Ecto neural progenitor cell (in vitro differentiated cells): ENCODE results near the gene PATZ1.
"Not testable (repeated sequence)": the region's sequence is repeated elsewhere in the genome, so short reads cannot be mapped to it uniquely, and the experiment has no call there.

Source experiments
- DNase-seq: peaks from one replicate; pipeline ENCODE4 v3.0.0-alpha.2; 2018; ENCODE audit warnings: low spot score

PATZ1 gene, protein sequence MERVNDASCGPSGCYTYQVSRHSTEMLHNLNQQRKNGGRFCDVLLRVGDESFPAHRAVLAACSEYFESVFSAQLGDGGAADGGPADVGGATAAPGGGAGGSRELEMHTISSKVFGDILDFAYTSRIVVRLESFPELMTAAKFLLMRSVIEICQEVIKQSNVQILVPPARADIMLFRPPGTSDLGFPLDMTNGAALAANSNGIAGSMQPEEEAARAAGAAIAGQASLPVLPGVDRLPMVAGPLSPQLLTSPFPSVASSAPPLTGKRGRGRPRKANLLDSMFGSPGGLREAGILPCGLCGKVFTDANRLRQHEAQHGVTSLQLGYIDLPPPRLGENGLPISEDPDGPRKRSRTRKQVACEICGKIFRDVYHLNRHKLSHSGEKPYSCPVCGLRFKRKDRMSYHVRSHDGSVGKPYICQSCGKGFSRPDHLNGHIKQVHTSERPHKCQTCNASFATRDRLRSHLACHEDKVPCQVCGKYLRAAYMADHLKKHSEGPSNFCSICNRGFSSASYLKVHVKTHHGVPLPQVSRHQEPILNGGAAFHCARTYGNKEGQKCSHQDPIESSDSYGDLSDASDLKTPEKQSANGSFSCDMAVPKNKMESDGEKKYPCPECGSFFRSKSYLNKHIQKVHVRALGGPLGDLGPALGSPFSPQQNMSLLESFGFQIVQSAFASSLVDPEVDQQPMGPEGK

DNA sequence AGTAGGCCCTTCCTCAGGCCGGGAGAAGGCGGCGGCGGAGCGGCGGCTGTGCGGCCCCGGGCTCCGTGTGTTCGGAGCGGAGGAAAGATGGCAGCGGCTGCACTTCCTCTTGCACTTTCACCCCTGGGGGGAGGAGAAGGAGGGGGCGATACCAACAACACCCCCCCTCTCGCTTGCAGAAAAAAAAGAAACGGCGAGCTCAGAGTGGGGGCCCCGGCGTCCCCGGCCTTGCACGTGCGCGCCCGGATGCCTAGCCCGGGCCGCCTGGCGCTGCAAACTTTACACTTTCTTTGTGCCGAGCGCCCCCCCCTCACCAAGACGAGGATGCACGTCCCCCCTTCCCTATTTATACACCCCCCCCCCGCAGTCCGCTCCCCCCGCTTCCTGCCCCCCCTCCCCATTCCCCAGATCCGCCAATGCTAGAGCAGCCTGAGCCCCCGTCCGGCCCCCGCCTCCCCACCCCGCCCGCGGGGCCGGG lies at the start of gene PATZ1:
Gene PATZ1, minus strand, starts transcription at position 92 of the 478 bp plus-strand sequence. CDS start 744 bp downstream, outside the sequence.
- no peak for DNase-seq

DNA sequence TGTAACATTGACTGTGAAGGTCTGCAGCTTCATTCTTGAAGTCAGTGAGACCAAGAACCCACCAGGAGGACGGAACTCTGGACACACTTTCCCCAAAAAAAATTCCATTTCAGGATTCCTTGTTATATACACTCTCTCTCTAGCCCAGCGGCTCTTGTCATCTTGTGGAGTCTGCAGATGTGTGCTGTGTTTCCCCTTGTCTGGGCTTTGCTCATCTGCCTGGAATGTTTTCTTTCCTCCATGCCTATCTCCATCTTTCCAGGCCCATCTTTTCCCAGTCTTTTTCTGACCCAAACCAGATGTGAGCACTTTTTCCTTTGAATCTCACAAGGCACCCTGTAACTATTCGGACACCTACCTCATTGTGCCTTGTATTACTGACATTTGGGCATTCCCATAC lies 48.2 kb upstream of the PATZ1 start:
- no peak for DNase-seq

DNA sequence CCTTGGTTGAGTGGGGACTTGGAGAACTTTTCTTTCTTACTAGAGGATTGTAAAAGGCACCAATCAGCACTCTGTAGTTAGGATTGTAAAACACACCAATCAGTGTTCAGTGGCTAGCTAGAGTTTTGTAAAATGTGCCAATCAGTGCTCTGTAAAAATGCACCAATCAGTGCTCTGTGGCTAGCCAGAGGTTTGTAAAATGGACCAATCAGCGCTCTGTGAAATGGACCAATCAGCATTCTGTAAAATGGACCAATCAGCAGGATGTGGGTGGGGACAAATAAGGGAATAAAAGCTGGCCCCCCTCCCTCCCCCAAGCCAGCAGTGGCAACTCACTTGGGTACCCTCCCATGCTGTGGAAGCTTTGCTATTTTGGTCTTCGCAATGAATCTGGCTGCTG lies 47.7 kb upstream of the PATZ1 start:
- no peak for DNase-seq

DNA sequence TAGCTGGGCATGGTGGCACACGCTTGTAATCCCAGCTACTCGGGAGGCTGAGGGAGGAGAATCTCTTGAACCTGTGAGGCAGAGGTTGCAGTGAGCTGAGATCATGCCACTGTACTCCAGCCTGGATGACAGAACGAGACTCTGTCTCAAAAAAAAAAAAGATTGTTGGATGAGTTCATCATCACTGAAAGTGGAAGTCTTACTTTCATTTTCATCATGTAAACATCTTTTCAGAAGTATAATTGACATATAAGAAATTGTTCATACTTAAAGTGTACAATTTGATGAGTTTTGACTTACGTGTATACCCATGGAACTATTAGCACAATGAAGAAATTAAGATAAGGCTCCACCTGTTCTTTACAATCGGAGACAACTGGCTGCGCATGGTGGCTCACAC lies 32.5 kb upstream of the PATZ1 start:
- not testable (repeated sequence) for DNase-seq

DNA sequence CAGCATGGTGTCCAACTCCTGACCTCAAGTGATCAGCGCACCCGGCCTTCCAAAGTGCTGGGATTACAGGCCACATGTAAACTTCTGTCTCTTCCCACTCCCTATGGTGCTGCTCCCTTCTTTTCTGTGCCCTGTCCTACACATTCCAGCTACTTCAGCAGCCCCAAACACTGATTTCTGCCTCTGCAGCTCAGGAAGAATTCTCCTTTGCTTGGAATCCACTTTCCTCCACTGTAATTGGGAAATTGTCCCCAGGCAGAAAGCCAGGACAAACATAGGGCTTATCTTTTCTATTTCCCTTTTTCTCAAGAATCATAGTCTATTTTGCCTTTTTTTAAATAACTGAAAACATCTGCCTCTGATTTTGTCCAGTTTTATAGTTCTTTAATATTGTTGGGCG lies 32.0 kb upstream of the PATZ1 start:
- DNase-seq = no peak

DNA sequence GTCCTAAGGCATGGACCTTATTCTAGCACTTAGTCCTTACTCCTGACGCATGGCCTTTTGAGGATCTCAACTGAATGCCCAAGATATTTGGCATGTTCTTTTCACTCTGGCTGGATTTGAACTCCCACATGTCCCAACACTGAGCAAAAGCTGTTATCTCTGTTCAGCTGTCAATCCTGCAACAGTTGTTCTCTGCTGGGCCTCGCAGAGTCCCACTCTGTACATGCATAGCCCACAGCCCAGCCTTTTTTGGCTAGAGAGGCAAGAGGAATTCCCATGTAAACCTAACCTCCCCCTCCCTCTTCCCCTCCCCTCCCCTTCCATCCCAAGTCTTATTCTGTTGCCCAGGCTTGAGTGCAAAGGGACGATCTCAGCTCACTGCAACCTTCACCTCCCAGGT lies 31.5 kb upstream of the PATZ1 start:
- no peak for DNase-seq

DNA sequence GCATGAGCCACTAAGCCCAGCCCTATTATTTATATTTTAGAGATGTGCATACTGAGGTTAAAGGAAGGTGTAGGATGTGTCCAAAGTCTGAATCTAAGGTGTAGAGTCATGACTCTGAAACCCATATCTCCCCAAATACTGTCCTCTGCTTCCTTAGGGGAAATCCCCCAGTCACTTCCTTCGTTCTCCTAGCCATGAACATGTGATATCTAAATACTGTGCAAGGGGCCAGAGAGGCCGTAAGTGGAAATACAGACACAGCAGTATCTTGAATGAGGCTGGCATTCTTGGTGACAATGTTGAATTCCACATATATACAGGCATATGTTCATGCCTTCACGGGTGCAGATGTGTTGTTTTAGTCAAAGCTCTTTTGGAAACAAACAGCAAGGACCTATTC lies 21.3 kb upstream of the PATZ1 start:
- no peak for DNase-seq

DNA sequence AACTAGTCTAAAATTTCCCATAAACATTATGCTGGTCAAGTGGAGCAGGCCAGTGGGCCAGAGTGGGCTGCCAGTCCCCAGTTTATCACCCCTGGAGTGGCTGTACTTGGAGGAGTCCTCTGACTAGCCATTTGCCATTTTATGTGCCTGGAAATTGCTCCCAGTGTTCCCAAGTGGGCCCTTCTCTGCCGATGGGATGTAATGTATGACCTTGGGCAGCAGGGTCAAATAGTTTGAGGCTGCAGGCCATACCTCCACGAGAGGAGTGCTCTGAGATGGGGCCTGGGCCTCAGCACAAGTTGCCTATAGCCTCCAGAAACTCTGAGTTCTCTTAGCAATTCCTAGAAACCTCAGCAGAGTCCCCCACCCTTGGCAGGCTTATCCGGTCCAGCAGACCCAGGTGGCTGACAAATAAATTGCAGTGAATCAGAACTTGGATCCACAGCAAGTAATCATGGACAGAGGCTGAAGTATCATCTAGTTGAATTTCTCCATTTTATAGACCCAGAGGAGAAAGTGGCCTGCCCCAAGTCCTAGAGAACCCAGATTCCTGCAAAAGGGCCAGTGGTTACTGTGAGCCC lies 17.8 kb upstream of the PATZ1 start:
- no peak for DNase-seq

DNA sequence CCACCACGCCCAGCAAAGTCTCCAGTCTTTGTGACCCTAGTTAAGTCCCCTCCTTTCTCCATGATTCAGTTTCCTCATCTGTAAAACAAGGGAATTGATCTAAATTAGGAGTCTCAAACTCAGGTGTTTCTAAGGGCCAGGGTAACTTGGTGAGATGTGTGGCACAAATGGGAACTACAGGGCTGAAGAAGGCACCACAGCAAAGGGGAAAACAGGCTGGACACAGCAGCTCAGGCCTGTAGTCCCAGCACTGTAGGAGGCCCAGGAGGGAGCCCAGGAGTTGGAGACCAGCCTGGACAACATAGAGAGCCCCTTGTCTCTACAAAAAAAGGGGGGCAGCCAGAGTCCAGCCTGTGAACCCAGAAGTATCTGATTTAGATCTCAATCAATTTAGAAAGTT lies 15.6 kb upstream of the PATZ1 start:
- DNase-seq = no peak

DNA sequence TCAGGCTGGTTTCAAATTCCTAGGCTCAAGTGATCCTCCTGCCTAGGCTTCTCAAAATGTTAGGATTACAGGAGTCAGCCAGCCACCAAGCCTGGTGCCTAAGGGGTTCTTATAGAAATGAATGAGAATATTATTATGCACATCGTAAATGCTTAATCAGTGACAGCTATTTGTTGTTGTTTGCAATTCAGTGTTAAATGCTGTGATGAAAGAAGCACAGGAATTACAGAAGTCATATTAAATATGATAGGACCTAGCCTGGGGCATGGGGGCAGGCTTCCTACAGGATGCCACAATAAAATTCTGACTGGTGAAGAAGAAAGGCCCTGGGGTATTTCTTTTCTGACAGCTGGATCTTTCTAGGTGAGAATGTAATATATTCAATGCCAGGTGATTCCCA lies 13.9 kb upstream of the PATZ1 start:
- DNase-seq = no peak

DNA sequence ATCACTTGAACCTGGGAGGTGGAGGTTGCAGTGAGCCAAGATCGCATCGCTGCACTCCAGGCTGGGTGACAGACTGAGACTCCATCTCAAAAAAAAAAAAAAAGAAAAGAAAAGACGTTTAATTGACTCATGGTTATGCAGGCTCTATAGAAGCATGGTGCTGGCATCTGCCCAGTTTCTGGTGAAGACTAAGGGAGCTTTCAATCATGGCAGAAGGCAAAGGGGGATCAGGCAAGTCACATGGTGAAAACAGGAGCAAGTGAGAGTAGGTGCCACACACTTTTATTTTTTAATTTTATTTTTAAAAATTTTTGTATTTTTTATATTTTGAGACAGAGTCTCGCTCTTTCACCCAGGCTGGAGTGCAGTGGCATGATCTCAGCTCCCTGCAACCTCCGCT lies 8.4 kb upstream of the PATZ1 start:
- DNase-seq = no peak

DNA sequence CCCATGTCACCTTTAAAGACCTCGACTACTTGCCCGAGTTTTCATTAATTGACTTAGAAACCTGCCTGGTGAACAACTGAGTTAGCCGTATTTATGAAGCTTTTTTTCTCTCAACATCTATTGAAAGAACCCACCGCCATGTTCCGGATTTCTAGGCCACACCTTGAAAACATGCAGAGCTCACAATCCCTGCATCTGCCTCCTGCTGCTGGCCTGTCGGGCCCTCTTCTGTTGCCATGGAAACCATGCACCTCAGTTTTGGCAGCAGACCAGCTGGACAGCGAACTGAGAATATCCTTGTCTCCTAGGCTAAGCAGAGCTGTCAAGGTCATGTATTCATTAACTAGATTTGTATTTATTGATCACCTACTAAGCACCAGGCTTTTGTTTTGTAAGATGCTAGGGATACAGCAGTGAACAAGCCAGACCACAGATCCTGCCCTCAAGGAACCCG lies 4.3 kb upstream of the PATZ1 start:
- no peak for DNase-seq

DNA sequence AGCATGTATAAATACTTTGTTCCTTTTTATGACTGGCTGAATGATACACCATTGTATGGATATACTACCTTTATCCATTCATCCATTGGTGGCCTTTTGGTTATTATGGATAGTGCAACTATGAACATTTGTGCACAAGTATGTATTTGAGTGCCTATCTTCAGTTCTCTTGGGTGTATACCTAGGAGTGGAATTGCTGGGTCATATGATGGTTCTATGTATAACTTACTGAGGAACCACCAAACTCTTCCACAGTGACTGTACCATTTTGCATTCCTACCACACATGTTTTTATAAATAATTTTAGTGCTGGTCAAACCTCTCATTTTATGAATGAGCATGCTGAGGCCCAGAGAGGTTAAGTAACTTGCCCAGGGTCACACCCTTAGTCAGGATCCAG lies 3.8 kb upstream of the PATZ1 start:
- no peak for DNase-seq

DNA sequence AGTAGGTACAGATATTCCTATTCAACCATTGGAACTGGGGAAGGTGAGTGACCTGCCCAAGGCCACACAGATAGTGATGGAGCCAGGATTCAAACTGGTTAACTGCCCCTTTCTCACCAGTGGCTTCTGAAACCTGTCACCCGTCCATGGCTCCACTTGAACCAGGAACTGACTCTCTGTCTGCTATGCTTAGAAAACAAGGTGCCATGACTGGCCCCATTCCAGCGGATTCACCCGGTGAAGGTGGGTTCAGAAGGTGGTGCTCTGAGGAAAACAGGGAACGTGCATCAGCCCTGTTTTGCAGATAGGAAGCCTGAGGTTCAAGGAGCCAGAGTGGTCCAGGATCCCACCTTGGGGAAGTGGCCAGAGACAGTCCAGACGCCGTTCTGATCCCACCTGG lies 2.6 kb upstream of the PATZ1 start:
- no peak for DNase-seq

DNA sequence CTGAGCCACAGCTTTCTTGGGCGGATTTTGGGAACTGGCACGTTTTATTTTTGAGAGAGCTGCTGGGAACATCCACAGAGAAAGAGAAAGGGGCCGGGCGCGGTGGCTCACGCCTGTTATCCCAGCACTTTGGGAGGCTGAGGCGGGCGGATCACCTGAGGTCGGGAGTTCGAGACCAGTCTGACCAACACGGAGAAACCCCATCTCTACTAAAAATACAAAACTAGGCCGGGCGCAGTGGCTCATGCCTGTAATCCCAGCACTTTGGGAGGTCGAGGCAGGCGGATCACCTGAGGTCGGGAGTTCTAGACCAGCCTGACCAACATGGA lies 1.8 kb upstream of the PATZ1 start:
- DNase-seq = not testable (repeated sequence)

DNA sequence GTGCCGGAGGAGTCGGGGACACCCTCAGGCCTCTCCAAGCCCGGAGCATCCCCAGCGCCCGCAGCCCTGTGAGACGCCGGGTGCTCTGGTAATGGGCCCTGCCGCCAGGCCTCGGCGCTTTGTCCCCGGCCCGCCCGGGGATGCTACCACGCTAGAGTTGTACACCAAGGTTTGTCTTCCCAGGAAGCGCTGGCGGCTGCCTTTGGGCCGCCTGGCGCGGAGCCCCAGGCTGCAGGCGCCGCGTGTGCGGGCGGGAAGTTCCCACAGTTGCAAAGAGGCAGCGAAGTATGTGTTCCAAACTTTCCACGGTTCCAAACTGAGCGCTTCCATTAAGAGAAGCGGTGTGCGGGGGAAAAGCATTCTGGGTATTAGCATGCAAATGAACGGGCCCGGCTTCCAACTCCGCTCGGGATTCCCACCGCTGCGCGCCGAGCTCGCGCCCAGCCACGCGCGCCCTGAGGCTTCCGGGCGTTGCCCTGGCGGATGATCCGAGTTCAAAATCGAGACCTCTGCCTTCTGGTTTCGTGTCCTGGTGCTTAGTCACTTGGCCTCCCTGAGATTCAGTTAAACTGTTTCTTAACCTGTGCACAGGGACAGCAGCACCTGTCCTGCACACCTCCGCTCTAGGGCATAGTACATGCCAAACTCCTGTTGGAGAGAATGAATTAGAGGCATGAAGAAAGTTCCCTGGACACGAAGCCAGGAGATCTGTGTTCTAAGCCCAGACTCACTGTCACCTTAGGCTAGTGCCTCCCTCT lies 1.3 kb upstream of the PATZ1 start:
- DNase-seq = peak; percentile 84

DNA sequence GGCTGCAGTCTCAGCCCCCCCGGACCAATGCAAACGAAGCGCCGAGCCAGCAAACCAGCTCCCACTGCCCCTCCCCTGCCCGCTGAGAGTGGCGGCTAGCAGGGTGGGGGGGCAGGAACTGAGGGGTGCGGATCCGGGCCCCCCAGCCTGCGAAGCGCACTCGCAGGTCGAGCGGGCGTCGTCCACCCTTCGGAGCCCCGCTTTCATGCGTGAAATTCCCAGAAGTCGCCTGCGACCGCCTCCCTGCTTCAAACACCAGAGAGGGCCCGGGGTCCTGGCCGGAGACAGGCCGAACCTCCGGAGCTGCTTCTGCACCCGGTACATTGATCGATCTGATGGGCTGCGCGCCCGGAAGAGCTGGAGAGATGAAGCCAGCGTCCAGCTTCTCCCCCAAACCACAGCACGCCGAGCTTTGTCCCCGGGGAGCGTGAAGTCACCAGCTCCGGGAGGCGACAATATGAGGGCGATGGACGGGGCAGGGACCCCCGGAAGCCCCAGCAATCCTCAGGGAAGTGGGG lies 646 bp upstream of the PATZ1 start:
- DNase-seq = peak; percentile 83

DNA sequence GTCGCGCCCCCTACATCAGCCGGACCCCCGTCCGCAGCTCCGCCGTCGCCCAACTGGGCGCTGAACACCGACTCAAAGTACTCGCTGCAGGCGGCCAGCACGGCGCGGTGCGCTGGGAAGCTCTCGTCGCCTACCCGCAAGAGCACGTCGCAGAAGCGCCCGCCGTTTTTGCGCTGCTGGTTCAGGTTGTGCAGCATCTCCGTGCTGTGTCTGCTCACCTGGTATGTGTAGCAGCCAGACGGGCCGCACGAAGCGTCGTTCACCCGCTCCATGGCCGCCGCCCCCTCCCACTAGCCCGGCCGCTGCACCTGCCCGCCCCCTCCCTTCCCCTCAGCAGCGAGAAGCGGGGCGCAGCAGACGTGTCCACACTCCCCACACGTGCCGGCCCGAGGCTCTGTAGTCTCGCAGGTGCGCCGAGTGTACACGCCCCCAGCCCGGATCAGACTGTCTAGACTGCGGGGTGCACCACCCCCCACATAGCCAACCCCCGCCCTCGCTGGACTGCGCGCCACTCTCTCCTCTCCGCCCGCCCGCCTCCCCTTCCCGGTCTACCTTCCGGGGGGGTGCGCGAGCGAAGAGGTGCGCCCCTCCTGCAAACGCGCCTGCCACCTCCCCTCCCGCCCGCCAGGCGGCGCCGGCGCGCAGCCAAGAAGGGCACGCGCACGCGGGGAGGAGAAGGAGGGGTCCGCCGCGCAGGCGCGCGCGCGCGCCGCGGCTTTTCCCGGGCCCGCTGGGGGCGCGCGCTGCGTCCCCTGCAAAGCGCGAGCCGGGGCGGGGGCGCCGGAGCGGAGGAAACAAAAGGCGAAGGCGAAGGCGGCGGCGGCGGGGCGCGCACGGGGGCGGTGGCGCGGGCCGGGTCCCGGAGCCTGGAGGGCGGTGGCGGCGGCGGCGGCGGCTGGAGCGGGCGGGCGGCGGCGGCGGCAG lies 553 bp downstream of the PATZ1 start:
- peak; percentile 94 for DNase-seq

DNA sequence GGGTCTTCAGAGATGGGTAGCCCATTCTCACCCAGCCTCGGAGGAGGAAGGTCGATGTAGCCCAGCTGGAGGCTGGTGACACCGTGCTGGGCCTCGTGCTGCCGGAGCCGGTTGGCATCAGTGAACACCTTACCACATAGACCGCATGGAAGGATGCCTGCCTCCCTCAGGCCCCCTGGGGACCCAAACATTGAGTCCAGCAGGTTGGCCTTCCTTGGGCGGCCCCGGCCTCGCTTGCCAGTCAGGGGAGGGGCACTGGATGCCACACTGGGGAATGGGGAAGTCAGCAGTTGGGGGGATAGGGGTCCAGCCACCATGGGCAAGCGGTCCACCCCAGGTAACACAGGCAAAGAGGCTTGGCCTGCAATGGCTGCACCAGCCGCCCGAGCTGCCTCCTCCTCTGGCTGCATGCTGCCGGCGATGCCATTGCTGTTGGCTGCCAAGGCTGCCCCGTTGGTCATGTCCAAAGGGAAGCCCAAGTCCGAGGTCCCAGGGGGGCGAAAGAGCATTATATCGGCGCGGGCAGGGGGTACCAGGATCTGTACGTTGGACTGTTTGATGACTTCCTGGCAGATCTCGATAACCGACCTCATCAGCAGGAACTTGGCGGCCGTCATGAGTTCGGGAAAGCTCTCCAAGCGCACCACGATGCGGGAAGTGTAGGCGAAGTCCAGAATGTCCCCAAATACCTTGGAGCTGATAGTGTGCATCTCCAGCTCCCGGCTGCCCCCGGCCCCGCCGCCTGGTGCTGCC lies 1.4 kb downstream of the PATZ1 start:
- DNase-seq = peak; percentile 56

DNA sequence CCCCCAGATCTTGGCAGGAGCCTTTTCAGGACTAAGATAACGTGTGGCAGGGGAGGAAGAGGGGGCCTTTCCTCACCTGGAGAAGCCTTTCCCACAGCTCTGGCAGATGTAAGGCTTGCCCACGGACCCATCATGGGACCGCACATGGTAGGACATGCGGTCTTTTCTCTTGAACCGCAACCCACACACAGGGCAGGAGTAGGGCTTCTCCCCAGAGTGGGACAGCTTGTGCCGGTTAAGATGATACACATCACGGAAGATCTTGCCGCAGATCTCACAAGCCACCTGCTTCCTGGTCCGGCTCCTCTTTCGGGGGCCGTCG lies 1.9 kb downstream of the PATZ1 start:
- no peak for DNase-seq
